ENCODE data around the gene NFE2L3.
A peak's percentile ranks its signal among the peaks of the same experiment; 100 is the strongest.
"Not testable (repeated sequence)": the region's sequence is repeated elsewhere in the genome, so short reads cannot be mapped to it uniquely, and the experiment has no call there.

Gene NFE2L3

DNA sequence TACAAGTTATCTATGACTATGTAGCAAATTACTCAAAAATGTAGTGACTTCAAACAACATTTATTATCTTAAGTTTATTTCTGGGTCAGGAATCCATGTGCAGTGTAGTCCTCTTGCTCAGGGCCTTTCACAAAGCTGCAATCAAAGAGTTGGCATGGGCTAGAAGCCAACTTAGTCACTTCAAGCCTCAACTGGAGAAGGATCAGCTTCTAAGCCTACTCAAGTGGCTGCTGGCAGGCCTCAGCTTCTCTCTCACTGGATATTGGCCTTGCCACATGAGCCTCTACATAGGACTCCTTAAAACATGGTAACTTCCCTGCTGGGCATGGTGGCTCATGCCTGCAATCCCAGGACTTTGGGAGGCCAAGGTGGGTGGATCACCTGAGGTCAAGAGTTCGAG is 5.0 kb upstream of the NFE2L3 start:
- no peak for DNase-seq (ENCODE audit: low read depth)

DNA sequence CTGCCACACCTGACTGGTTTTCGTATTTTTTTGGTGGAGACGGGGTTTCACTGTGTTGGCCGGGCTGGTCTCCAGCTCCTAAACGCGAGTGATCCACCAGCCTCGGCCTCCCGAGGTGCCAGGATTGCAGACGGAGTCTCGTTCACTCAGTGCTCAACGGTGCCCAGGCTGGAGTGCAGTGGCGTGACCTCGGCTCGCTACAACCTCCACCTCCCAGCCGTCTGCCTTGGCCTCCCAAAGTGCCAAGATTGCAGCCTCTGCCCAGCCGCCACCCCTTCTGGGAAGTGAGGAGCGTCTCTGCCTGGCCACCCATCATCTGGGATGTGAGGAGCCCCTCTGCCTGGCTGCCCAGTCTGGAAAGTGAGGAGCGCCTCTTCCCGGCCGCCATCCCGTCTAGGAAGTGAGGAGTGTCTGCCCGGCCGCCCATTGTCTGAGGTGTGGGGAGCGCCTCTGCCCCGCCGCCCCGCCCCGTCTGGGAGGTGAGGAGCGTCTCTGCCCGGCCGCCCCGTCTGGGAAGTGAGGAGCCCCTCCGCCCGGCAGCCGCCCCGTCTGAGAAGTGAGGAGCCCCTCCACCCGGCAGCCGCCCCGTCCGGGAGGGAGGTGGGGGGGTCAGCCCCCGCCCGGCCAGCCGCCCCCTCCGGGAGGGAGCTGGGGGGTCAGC is 4.2 kb upstream of the NFE2L3 start:
- not testable (repeated sequence) for DNase-seq (ENCODE audit: low read depth)

DNA sequence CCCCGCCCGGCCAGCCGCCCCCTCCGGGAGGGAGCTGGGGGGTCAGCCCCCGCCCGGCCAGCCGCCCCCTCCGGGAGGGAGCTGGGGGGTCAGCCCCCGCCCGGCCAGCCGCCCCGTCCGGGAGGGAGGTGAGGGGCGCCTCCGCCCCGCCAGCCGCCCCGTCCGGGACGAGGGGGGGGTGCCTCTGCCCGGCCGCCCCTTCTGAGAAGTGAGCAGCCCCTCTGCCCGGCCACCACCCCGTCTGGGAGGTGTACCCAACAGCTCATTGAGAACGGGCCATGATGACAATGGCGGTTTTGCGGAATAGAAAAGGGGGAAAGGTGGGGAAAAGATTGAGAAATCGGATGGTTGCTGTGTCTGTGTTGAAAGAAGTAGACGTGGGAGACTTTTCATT is 3.7 kb upstream of the NFE2L3 start:
- DNase-seq (ENCODE audit: low read depth), result not testable (repeated sequence)

DNA sequence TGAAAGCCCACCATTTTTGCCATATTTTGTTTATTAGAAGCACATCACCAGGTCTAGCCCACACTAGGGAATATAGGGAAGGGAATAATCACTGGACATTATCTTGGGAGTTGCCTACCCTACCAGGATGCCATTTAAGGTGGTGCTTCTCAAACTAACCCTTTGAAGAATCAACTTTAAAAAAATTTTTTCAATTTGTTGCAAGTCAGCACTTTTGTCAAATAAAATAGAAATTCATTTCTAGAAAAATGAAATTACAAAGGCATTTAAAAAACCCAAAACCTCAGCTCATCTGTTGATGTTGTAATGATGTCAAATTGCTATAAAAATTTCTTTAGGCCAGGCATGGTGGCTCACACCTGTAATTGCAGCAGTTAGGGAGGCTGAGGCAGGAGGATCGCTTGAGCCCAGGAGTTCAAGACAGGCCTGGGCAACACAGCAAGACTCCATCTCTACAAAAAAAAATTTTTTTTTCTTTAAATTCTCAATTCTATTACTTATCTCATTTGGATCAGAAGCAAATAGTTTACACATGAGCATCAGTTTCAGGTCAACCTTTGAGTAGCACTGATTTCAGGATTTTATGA is 2.5 kb upstream of the NFE2L3 start:
- DNase-seq (ENCODE audit: low read depth), result no peak

DNA sequence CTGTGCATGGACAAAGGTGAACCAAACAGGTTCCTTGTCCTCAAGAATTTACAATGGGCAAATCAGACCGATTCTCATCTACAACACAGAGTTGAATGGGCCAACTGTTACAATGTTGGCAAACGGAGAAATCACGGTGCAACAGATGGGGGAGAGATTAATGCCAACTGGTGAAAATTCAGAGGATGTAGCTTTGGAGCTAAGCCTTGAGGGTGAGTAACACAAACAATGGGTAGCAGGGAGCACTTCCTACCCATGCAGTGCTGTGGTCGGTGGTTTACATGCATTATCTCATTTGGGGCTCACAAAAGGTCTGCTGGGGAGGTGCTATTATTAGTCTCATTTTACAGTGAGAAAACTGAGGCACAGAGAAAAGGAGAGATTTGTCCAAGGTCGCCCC is 902 bp upstream of the NFE2L3 start:
- DNase-seq (ENCODE audit: low read depth), result no peak

DNA sequence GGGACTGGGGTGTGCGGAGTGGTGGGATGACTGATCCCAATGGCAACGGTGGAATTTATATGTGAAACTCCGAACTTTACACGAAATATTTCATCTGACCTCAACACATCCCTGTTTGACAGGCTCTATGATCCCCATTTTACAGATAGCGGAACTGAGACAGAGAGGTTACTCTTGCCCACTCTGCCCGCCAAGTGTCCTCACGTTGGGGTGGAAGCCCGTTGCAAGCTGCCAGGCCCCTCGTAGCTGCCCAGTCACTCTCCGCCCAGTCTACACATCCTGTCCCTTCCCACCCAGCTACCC is 397 bp upstream of the NFE2L3 start:
- no peak for DNase-seq (ENCODE audit: low read depth)

DNA sequence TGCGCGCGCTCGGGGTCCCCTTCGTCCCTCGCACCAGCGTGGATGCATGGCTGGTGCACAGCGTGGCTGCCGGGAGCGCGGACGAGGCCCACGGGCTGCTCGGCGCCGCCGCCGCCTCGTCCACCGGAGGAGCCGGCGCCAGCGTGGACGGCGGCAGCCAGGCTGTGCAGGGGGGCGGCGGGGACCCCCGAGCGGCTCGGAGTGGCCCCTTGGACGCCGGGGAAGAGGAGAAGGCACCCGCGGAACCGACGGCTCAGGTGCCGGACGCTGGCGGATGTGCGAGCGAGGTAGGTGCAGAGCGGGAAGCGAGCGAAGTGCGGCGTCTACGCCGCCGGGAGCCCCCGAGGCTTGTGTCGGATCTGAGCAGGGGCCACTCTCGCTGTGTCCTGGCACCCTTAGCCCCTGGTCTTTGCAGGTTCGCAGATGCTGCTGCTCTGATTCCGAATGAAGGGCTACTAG is 813 bp downstream of the NFE2L3 start:
- DNase-seq (ENCODE audit: low read depth), result not testable (repeated sequence)

DNA sequence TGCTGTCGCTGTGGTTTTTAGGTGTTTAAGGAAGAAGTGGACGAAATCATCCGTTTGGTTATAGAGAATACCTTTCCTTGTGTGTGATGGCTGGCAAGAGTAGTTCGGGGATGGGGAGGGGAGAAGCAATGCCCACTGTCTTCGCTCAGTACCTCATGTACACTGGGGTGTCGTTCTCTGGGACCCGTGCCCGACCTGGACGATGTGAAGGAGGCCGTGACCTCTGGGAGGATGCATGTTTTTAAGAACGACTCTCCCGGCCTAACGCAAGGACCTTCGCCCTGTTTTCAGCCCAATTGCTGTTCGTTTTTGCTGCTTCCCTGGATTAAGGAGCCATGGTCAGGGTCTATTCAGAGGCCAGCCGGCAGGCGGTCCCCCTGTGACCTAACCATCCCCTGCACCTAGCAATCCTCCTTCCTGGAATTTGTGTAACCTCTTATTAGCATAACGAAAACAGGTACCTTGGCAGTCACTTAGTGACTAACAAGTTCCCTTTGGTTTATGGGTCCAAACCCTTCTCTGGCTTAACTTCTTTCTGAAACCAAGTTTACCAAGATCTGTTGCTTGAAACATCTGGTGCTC is 1.3 kb downstream of the NFE2L3 start:
- no peak for DNase-seq (ENCODE audit: low read depth)

DNA sequence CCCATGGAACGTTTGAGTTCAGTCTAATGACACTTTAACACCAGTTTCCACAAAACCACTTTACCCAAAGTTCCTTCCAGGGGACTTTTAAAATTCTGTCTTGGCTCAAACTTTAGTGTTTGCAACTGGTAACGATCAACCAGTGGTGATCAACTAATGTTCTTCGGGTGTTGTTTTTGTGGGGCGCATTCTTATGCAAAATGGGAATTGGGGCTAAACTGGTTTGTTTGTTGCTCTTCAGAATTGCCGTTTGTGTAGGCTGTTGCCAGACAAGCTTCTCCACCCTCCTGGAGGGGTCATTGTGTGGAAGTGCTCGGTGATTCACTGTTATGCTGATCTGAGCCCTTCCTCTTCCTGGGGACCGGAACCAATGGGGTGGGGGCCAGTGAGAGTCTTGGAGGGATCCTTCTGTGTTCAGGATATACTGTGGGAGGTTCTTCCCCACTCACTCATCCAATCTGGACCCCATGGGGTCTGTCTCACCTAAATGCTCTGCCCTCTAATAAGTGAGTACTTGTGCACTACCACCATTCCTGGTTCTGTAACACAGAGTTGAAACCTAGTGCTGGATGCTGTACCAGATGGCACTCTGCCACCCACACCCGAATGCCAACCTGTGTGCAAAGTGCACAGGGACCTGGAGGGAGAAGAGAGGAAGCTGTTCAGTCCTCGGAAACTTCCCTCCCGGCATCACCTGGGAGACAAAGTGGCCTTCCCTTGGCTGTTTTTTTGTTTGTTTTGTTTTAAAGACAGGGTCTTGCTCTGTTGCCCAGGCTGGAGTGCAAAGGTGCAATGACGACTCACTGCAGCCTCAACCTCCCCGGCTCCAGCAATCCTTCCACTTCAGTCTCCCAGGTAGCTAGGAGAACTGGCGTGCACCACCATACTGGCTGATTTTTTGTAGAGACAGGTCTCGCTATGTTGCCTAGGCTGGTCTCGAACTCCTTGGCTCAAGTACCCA is 2.1 kb downstream of the NFE2L3 start:
- no peak for DNase-seq (ENCODE audit: low read depth)

DNA sequence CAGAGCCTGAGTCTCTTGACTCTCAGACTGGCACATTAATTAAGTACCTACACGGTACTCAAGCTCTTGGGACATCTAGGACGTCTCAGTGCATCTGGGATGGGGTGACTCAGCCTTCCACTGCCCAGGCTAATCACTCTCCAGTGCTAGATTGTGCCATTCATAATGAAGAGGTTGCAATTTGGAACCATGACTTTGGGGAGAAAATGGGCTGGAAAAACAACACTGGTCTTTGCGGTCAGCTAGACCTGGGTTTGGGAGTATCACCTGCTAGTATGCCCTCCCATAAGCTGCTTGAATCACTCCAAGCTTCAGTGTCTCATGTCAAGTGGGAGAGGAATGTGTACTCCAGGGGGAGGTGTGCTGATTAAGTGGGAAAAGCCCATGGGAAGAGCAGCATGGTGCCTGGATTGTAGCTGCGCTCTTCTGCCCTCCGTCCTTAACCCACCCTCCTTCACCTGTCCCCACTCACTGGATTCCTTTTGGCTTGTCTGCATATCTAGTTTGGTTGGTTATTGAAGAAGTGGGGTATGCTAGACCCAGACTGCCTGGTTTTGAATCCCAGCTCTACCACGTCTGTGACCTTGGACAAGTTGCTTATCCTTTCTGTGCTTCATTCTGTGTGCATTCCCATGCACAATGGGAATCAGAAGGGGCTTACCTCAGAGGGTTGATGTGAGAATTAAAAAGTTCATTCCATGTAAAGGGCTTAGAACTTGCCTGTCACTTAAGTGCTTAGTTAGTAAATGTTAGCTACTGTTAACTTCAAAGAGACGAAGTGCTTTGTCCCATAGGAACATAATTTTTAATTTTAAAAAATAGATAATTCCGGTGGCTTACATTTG is 3.8 kb downstream of the NFE2L3 start:
- DNase-seq (ENCODE audit: low read depth), result no peak

DNA sequence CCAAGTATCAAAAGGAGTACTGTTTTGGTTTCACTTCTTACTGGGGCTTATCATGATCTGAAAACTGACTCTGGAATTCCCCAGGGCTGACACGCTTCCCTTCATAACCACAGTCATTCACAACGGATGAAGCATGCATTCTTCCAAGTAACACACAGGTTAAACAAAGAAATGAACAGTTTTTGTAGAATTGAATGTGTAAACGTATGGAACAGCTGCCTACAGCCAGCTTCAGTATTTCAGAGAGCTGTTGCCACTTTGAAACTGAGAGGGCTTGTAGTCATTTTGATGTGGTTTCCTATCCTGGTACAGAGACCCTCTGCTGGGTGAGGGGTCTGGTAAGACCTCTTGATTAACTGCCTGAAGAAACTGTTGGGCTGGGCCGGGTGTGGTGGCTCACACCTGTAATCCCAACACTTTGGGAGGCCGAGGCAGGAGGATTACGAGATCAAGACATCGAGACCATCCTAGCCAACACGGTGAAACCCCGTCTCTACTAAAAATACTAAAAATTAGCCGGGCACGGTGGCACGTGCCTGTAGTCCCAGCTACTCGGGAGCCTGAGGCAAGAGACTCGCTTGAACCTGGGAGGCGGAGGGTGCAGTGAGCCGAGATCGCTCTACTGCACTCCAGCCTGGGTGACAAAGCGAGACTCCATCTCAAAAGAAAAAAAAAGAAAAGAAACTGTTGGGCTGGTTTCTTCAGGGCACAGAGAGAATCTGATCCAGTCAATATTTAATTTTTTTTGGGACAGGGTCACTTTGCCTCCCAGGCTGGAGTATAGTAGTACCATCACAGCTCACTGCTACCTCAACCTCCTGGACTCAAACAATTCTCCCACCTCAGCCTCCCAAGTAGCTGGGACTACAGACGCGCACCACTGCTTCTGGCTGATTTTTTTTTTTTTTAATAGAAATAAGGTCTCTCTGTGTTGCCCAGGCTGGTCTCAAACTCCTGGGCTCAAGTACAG is 4.7 kb downstream of the NFE2L3 start:
- peak; percentile 56 for DNase-seq (ENCODE audit: low read depth)

DNA sequence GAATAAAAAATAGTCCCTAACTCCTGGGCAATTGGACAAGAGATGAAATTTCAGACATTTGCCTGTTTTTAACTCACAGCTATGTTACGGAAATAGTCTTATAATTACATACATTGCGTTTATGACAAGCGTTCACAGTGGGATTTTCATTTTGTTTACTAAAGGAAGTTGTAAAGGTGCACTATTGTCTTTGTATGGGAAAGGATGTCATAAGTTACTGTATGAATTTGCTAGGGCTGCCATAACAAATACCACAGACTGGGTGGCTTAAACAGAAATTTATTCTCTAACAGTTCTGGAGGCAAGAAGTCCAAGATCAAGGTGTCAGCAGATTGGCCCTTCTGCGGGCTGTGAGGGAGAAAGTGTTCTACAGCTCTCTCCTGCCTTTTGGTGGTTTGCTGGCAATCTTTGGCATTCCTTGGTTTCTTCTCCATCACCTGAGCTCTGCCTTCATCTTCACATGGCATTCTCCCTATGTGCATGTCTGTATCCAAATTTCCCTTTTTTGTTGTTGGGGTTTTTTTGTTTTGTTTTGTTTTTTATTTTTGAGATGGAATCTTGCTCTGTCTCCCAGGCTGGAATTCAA is 5.6 kb downstream of the NFE2L3 start:
- no peak for DNase-seq (ENCODE audit: low read depth)

DNA sequence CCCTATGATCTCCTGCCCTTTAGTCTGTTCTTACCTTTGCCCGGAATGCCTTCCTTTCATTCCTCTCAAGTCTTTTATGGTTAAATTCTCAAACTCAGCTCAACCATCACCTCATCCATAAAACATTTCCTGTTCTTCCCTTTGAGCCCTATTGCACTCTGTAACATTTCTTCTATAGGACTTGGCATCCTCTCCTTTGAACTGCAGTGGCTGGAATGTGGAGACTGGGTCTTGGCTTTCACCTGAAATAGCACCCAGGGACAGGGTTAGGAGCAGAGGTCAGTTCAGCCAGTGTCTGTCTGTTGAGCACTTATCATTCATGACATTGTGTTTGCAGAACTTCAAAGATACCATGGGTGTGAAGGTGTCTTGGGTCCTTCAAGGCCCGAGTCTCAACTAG is 7.2 kb downstream of the NFE2L3 start:
- DNase-seq (ENCODE audit: low read depth), result no peak

DNA sequence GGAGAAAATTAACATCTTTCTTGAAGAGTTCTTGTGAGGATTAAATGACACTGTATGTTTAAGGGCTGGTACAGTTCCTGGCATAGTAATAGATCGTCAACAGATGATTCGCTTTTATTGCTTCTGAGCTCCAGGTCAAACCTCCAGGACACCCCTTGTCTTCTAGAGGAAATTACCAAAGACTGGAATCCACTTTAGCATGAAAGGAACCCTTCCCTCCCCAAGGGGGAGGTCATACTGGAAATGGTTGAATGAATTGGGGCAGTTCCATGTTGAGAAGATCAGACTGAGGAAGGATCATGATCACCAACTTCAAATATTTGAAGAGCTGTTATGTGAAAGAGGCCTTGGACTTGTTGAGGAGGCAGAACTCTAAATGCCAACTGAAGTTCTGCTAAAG is 8.9 kb downstream of the NFE2L3 start:
- DNase-seq (ENCODE audit: low read depth), result no peak

DNA sequence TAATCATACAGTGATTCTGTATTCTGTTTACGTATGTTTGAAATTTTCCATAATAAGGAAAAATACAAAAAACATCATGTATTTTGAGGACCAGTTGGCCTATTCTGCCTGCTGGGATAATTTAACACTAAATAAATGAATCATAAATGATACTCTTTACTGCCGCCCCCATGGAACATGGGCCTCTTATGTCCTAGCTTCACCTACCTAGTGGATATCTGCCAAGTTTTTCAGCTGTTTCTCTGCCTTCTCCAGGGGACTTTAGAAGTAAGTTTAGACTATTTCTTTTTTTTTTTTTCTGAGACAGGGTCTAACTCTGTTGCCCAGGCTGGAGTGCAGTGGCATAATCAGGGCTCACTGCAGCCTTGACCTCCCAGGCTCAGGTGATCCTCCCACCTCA is 10.4 kb downstream of the NFE2L3 start:
- no peak for DNase-seq (ENCODE audit: low read depth)

DNA sequence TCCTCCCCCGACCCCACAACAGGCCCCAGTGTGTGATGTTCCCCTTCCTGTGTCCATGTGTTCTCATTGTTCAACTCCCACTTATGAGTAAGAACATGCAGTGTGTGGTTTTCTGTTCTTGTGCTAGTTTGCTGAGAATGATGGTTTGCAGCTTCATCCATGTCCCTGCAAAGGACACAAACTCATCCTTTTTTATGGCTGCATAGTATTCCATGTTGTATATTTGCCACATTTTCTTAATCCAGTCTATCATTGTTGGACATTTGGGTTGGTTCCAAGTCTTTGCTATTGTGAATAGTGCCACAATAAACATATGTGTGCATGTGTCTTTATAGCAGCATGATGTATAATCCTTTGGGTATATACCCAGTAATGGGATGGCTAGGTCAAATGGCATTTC is 11.8 kb downstream of the NFE2L3 start:
- DNase-seq (ENCODE audit: low read depth), result not testable (repeated sequence)

DNA sequence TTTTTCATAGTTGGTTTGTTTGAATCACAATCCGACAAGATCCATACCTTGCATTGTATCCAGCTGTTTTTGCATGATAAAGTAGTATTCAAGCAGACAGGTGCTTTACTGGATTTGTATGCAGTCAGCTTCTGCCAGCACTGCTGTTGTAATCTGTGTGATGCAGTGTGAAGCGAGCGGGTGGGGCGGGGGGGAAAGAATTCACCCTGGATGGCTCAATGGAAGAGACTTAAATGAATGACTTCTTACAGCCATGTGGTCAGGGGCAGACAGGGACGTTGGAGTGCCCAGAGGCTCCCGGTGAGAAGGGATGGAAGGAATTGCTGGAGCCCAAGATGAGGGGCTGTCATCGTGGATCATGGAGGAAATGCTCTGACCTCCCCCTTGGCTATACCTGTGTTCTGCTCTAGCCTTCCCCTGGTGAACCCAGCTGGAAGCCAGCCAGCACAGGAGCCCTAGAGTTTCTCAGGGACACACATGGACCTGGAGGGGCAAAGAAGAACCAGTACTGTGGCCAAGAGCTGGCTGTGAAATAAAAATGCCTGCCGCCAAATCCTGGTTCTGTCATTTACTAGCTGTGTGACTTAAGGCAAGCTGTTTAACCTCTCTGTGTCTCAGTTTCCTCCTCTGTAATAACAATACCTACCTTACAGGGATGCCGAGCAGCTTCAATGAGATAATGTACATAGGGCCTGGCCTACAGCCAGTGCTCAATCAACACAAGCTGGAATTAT is 14.1 kb downstream of the NFE2L3 start:
- no peak for DNase-seq (ENCODE audit: low read depth)

DNA sequence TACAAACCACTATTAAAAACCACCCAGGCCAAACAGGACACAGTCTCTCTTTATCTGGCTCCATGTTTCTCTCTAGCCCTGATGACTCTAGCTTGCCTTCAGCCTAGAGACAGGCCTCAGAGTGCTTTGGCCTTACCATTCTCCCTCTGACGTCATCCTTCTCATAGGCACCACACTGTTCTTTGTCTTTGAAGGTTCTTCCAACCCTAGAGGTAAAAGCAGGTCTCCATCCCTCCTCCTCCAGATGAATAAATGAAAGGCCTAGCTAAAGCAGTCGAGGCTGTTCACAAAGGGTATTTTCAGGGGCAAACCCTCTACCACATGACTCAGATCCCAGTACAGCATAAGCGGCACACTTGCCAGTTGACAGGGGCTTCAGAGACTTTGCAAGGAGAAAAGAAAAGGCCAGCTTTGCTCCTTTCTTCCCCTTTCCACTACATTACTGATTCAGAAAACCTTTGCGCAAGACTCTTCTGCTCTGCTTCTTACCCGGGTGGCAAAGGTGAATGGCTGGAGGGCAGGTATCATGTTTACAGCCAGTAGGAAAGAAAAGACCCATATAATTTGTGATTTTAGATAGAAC is 14.8 kb downstream of the NFE2L3 start:
- DNase-seq (ENCODE audit: low read depth), result no peak

DNA sequence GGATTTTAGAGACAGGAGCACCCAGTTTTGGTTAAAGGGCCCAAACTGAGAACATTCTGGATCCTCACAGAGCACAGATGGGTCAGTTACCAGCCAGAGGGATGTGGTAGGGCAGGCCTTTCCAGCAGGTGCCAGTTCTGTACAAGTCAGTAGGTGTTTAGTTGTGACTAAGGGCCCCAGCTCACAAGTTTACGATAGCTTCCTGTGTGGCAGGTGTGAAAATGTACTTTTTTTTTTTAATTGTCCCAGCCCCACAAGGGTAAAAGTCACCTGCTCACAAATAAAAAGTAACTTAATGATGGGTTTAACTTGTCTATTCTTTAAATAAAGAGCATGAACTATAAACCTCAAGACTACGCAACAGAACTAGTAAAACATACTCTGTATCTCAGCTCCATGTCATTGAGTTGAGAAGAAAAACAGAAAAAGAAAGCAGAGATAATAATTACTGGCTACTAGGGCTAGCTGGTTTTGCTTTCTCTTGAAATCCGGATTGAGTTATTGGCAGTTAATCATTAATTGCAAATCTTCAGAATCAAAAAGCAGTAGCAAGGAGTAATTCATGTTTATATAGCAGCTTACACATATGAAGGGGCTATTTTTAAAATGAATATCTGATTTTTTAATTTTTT is 15.4 kb downstream of the NFE2L3 start:
- DNase-seq (ENCODE audit: low read depth), result no peak
